ENCODE data around the gene PMPCA. TPM values are rescaled to one million over a fixed set of nuclear protein-coding genes. Genes with fewer than 3 reads are reported as not detected.

PMPCA gene
- polyA plus RNA-seq, 2 donors, result 32.0 to 38.6 TPM

DNA sequence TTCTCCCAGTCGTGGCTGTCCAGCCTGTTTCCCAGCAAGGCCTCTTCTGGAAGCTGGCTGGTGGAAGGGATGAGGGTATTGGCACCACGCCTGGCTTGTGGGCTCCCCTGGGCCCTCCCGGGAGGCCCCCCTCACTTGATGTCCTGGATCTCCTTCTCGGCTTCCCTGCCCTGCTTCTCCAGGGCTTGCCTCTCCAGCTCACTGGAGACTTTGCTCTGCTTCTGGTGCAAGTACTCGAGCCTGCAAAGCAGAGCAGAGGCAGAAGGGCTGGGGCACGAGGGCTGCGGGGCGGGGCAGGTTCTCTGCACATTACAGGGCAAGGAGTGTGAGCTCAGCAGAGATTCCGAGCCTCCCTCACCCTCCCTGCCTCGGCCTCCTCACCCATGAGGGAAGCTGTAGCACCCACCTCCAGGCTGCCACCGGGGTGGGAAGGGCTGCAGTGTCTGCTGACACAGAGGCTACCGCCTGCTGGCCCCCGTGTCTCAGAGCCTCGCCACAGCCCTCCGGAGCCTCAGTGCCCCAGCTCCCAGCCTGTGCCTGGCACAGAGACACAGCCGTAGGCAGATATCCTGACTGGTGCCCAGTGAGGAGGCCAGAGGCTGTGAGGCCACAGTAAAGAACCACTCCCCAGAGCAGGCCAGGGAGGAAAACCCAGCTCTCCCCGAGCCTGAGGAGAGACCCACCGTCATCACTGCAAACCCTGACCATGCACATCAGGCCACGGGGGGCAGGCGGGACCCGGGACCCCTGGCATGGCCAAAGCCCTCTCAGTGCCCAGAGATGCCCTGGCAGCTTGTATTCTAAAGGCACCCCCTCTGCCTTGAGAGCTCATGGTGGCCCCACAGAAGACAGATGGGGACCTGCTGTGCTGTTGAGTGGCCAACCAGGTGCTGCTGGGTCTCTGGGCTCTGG is 17.7 kb upstream of the PMPCA start:
- Histone ChIP-seq H3K36me3 (ENCODE audit: control insufficient read depth in 2 of 2, insufficient read depth in 2 of 2, low read length in 1 of 2) (peaks cover 26 to 60% of the 10 kb centered on the region in 2 donors), H3K27ac (ENCODE audit: low read depth in 2 of 2, low read length in 1 of 2) (no peak overlapping the region)
- WGBS, 2 donors, result 87% methylated on average over 21 of the region's 21 CpGs

DNA sequence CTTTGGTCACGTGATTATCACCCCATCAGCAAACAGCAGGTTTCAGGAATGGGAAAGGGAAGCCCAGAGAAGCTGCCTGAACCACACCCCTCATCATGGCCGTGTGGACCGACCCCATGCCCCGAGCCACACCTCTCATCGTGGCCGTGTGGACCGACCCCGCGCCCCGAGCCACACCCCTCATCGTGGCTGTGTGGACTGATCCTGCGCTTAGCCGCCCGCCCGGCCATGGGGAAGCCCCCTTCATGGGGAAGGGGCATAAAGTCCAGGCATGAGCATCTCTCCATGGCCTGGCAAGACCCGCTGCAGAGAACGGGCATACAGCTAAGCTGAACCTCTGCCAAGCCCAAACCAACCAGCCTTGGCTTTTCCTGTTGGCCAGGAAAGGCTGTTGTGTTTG is 16.9 kb upstream of the PMPCA start:
- peaks cover 21 to 56% of the 10 kb centered on the region in 2 donors for H3K36me3 ChIP-seq (ENCODE audit: control insufficient read depth in 2 of 2, insufficient read depth in 2 of 2, low read length in 1 of 2)
- WGBS, 2 donors, result 84 to 87% methylated on average over 17 of the region's 17 CpGs
- H3K27me3 ChIP-seq (ENCODE audit: control insufficient read depth in 1 of 2, insufficient read depth in 2 of 2, low read length in 2 of 2), result no peaks in the 10 kb centered on the region
- H3K9me3 ChIP-seq (ENCODE audit: control insufficient read depth in 2 of 2, insufficient read depth in 1 of 2, low read depth in 1 of 2, low read length in 1 of 2), result no peaks in the 10 kb centered on the region
- no peak overlapping the region for H3K27ac ChIP-seq (ENCODE audit: low read depth in 2 of 2, low read length in 1 of 2)
- H3K4me1 ChIP-seq (ENCODE audit: control insufficient read depth in 2 of 2, insufficient read depth in 2 of 2, low read length in 1 of 2), result peaks cover 0 to under 1% of the 10 kb centered on the region in 2 donors
- H3K4me3 ChIP-seq (ENCODE audit: low read depth in 1 of 2, low read length in 2 of 2), result no peak overlapping the region

More for the DNA sequence above, 17.7 kb upstream of the PMPCA start:
- Histone ChIP-seq H3K9me3 (ENCODE audit: control insufficient read depth in 2 of 2, insufficient read depth in 1 of 2, low read depth in 1 of 2, low read length in 1 of 2) (no peaks in the 10 kb centered on the region), H3K4me1 (ENCODE audit: control insufficient read depth in 2 of 2, insufficient read depth in 2 of 2, low read length in 1 of 2) (no peaks in the 10 kb centered on the region), H3K4me3 (ENCODE audit: low read depth in 1 of 2, low read length in 2 of 2) (no peak overlapping the region), H3K27me3 (ENCODE audit: control insufficient read depth in 1 of 2, insufficient read depth in 2 of 2, low read length in 2 of 2) (no peaks in the 10 kb centered on the region)

DNA sequence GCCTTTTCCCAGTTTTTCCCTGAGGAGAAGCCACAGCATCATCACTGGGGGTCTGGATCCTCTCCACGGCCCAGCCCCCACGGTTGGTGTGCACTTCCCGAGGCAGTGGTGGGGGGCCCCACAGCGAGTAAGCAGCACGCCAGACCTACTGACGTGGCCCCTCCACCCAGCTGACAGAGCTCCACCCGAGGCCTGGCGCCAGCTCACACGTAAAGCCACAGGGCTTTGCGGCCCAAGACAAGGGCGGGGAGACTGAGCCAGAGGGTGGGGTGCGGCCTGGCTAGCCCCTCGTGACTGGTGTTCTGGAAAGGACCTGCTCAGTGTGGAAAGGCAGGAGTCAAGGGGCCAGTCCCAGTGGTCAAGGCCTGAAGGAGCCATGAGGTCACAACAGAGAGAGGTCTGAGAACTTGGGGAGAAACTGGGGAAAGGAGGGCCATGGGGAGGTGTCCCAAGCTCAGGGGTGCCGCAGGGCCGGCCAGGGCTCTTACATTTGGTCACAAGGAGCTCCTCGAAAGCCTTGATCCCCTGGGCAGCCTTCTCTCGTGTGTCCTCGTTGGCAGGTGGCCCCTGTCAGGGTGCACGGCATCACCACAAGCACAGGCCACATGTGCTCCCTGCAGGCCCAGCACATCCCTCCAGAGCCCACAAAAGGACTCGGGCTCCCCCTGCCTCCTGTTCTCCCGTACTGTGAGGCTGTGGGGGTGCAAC is 16.0 kb upstream of the PMPCA start:
- H3K27ac ChIP-seq (ENCODE audit: low read depth in 2 of 2, low read length in 1 of 2), result no peak overlapping the region
- WGBS, 2 donors, result 92 to 94% methylated on average over 21 of the region's 21 CpGs
- H3K36me3 ChIP-seq (ENCODE audit: control insufficient read depth in 2 of 2, insufficient read depth in 2 of 2, low read length in 1 of 2), result peaks cover 14 to 50% of the 10 kb centered on the region in 2 donors
- peaks cover 0 to 9% of the 10 kb centered on the region in 2 donors for H3K4me1 ChIP-seq (ENCODE audit: control insufficient read depth in 2 of 2, insufficient read depth in 2 of 2, low read length in 1 of 2)
- no peaks in the 10 kb centered on the region for H3K9me3 ChIP-seq (ENCODE audit: control insufficient read depth in 2 of 2, insufficient read depth in 1 of 2, low read depth in 1 of 2, low read length in 1 of 2)
- H3K4me3 ChIP-seq (ENCODE audit: low read depth in 1 of 2, low read length in 2 of 2), result no peak overlapping the region
- no peaks in the 10 kb centered on the region for H3K27me3 ChIP-seq (ENCODE audit: control insufficient read depth in 1 of 2, insufficient read depth in 2 of 2, low read length in 2 of 2)

DNA sequence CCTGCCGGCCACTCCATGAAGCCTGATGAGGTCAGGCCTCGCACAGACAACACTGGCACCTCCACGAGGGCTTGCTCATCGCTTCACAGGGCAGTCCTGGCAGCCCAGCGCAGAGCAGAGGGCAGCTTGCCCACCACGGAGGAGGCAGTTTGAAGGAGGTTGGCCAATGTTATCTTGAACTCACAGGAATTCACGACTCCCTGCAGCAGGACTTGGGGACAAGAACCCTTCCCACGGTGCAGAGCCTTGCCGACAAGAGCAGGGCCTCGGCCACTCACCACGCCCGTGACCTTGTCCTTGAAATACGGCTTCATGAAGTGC is 15.5 kb upstream of the PMPCA start:
- Histone ChIP-seq H3K4me3 (ENCODE audit: low read depth in 1 of 2, low read length in 2 of 2) (no peak overlapping the region), H3K27ac (ENCODE audit: low read depth in 2 of 2, low read length in 1 of 2) (no peak overlapping the region), H3K9me3 (ENCODE audit: control insufficient read depth in 2 of 2, insufficient read depth in 1 of 2, low read depth in 1 of 2, low read length in 1 of 2) (no peaks in the 10 kb centered on the region), H3K4me1 (ENCODE audit: control insufficient read depth in 2 of 2, insufficient read depth in 2 of 2, low read length in 1 of 2) (peaks cover 0 to 10% of the 10 kb centered on the region in 2 donors), H3K27me3 (ENCODE audit: control insufficient read depth in 1 of 2, insufficient read depth in 2 of 2, low read length in 2 of 2) (no peaks in the 10 kb centered on the region), H3K36me3 (ENCODE audit: control insufficient read depth in 2 of 2, insufficient read depth in 2 of 2, low read length in 1 of 2) (peaks cover 14 to 49% of the 10 kb centered on the region in 2 donors)
- 92 to 93% methylated on average over 13 of the region's 13 CpGs for WGBS, 2 donors

- Histone ChIP-seq H3K9me3 (ENCODE audit: control insufficient read depth in 2 of 2, insufficient read depth in 1 of 2, low read depth in 1 of 2, low read length in 1 of 2) (no peaks in the 10 kb centered on the region), H3K27ac (ENCODE audit: low read depth in 2 of 2, low read length in 1 of 2) (no peak overlapping the region), H3K27me3 (ENCODE audit: control insufficient read depth in 1 of 2, insufficient read depth in 2 of 2, low read length in 2 of 2) (no peaks in the 10 kb centered on the region), H3K4me1 (ENCODE audit: control insufficient read depth in 2 of 2, insufficient read depth in 2 of 2, low read length in 1 of 2) (peaks cover 0 to 14% of the 10 kb centered on the region in 2 donors), H3K4me3 (ENCODE audit: low read depth in 1 of 2, low read length in 2 of 2) (no peak overlapping the region), H3K36me3 (ENCODE audit: control insufficient read depth in 2 of 2, insufficient read depth in 2 of 2, low read length in 1 of 2) (peaks cover 14 to 49% of the 10 kb centered on the region in 2 donors)
- 84 to 87% methylated on average over 26 of the region's 26 CpGs for WGBS, 2 donors
Observed at GRCh38 chr9:136395345-136396218, 14.9 kb upstream of the PMPCA start.

DNA sequence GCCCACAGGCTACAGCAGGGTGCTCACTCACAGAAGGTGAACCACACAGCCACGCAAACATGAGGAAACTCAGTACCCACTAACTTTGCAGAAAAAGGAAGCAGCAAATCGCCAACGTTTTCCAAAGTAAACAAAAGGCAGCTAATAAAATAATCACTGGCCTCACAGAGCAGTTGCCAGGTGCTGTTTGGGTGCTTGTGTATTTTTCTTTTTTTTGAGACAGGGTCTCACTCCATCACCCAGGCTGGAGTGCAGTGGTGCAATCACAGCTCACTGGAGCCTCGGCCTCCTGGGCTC is 14.3 kb upstream of the PMPCA start:
- Histone ChIP-seq H3K27ac (ENCODE audit: low read depth in 2 of 2, low read length in 1 of 2) (no peak overlapping the region), H3K36me3 (ENCODE audit: control insufficient read depth in 2 of 2, insufficient read depth in 2 of 2, low read length in 1 of 2) (peaks cover 14 to 49% of the 10 kb centered on the region in 2 donors), H3K4me3 (ENCODE audit: low read depth in 1 of 2, low read length in 2 of 2) (no peak overlapping the region), H3K9me3 (ENCODE audit: control insufficient read depth in 2 of 2, insufficient read depth in 1 of 2, low read depth in 1 of 2, low read length in 1 of 2) (no peaks in the 10 kb centered on the region), H3K27me3 (ENCODE audit: control insufficient read depth in 1 of 2, insufficient read depth in 2 of 2, low read length in 2 of 2) (no peaks in the 10 kb centered on the region), H3K4me1 (ENCODE audit: control insufficient read depth in 2 of 2, insufficient read depth in 2 of 2, low read length in 1 of 2) (peaks cover 0 to 14% of the 10 kb centered on the region in 2 donors)
- 67 to 75% methylated on average over 4 of the region's 4 CpGs for whole genome bisulfite sequencing, 2 donors

DNA sequence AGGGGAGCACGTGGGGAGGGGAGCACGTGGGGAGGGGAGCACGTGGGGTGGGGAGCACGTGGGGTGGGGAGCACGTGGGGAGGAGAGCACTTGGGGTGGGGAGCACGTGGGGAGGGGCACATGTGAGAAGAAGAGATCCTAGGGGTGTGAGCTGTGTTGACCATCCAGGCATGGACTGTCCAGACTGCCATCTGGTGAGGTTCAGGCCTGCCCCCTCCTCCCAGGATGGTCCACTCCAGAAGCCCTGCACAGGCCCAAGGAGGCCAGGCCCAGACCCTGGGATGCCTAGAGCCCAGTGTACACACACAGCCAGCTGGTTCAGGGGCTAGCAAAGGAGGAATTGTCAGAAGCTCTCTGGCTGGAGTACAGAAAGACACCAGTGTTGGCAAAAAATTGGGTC is 12.8 kb upstream of the PMPCA start:
- no peak overlapping the region for H3K4me3 ChIP-seq (ENCODE audit: low read depth in 1 of 2, low read length in 2 of 2)
- H3K36me3 ChIP-seq (ENCODE audit: control insufficient read depth in 2 of 2, insufficient read depth in 2 of 2, low read length in 1 of 2), result peaks cover 10 to 44% of the 10 kb centered on the region in 2 donors
- peaks cover 0 to 14% of the 10 kb centered on the region in 2 donors for H3K4me1 ChIP-seq (ENCODE audit: control insufficient read depth in 2 of 2, insufficient read depth in 2 of 2, low read length in 1 of 2)
- WGBS, 2 donors, result 71 to 81% methylated on average over 6 of the region's 6 CpGs
- no peaks in the 10 kb centered on the region for H3K27me3 ChIP-seq (ENCODE audit: control insufficient read depth in 1 of 2, insufficient read depth in 2 of 2, low read length in 2 of 2)
- H3K27ac ChIP-seq (ENCODE audit: low read depth in 2 of 2, low read length in 1 of 2), result no peak overlapping the region
- no peaks in the 10 kb centered on the region for H3K9me3 ChIP-seq (ENCODE audit: control insufficient read depth in 2 of 2, insufficient read depth in 1 of 2, low read depth in 1 of 2, low read length in 1 of 2)

DNA sequence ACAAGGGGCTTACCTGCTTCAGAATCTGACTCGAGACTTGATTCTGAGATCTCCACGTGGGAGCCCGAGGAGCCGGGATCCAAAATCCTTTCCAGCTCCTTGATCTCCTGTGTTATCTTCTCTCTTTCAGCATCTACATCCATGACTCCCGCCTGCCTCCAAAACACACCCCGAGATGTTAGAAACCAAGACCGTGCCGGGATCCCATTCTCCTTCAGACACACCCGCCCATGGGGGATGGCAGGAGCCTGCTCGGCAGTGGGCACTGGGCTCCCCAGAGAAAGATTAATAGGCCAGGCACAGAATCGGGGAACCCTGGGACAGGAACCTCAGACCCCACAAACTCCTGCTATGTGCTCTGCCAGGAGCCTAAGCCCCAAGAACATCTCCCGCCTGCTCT is 12.2 kb upstream of the PMPCA start:
- H3K27me3 ChIP-seq (ENCODE audit: control insufficient read depth in 1 of 2, insufficient read depth in 2 of 2, low read length in 2 of 2), result no peaks in the 10 kb centered on the region
- WGBS, 2 donors, result 91 to 92% methylated on average over 12 of the region's 12 CpGs
- peaks cover 10 to 45% of the 10 kb centered on the region in 2 donors for H3K36me3 ChIP-seq (ENCODE audit: control insufficient read depth in 2 of 2, insufficient read depth in 2 of 2, low read length in 1 of 2)
- H3K4me3 ChIP-seq (ENCODE audit: low read depth in 1 of 2, low read length in 2 of 2), result no peak overlapping the region
- no peaks in the 10 kb centered on the region for H3K9me3 ChIP-seq (ENCODE audit: control insufficient read depth in 2 of 2, insufficient read depth in 1 of 2, low read depth in 1 of 2, low read length in 1 of 2)
- peaks cover 0 to 14% of the 10 kb centered on the region in 2 donors for H3K4me1 ChIP-seq (ENCODE audit: control insufficient read depth in 2 of 2, insufficient read depth in 2 of 2, low read length in 1 of 2)
- H3K27ac ChIP-seq (ENCODE audit: low read depth in 2 of 2, low read length in 1 of 2), result no peak overlapping the region

Data from esophagus (tissue), 2 donors.